ENCODE measurements around the gene SH3PXD2A. TPM values are rescaled to one million over a fixed set of nuclear protein-coding genes. Genes with fewer than 3 reads are reported as not detected.

Gene SH3PXD2A
- total and polyA plus RNA-seq, 9 of the 15 experiments (the other 6 are each of a cell fraction or from before 2014, with no cell fraction given) = 0.41 to 9.3 (median 2.5) TPM

DNA sequence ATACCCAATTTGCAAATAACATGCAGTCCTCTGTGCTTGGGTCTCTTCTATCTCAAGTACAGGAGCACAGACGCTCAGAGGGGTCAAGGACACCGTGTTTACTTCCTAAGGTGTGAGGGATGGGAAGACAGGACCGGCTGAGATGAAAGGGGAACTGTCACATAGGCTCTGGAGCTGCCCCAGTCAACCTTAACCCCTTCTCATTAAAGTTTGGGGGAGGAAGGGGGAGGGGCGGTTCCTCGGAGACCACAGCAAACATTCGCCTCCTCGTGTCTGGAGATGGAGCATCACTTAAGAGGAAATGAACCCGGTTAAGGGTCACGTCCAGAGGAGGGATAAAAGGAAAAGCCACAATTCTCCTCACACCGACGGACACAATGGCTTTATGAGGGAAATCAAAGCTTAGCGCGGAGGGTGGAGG is 1.1 kb downstream of the SH3PXD2A start (continued):
- TF ChIP-seq MGA (IDR thresholded peaks at IDR 0.05) (no peak), ZBTB34 (CRISPR knock-in tag; IDR thresholded peaks at IDR 0.05) (no peak), STAT5B (CRISPR knock-in tag; IDR thresholded peaks at IDR 0.05) (no peak)

Measured in K562 (cell line).